Activated CD4-positive, alpha-beta T cell treated with anti-CD3 and anti-CD28 coated beads for 48 hours (primary cell): ENCODE results near the gene CRTC3.
"Not testable (repeated sequence)": the region's sequence is repeated elsewhere in the genome, so short reads cannot be mapped to it uniquely, and the experiment has no call there.

Experiments used
- DNase-seq: peaks from one replicate; pipeline ENCODE4 v3.0.0-alpha.2; 2020

CRTC3 gene

DNA sequence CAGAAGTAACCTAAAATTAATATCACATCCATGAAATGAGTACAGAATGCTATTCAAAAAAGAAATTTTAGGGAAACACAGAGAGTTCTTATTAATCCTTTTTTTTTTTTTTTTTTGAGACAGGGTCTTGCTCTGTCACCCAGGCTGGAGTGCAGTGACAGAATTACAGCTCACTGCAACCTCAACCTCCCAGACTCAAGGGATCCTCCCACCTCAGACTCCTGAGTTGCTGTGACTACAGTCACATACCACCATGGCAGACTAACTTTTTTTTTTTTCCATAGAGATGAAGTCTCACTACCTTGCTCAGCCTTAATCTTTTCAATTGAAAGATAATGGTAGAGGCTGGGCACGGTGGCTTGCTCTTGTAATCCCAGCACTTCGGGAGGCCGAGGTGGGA is 6.3 kb upstream of the CRTC3 start:
- DNase-seq, result no peak

DNA sequence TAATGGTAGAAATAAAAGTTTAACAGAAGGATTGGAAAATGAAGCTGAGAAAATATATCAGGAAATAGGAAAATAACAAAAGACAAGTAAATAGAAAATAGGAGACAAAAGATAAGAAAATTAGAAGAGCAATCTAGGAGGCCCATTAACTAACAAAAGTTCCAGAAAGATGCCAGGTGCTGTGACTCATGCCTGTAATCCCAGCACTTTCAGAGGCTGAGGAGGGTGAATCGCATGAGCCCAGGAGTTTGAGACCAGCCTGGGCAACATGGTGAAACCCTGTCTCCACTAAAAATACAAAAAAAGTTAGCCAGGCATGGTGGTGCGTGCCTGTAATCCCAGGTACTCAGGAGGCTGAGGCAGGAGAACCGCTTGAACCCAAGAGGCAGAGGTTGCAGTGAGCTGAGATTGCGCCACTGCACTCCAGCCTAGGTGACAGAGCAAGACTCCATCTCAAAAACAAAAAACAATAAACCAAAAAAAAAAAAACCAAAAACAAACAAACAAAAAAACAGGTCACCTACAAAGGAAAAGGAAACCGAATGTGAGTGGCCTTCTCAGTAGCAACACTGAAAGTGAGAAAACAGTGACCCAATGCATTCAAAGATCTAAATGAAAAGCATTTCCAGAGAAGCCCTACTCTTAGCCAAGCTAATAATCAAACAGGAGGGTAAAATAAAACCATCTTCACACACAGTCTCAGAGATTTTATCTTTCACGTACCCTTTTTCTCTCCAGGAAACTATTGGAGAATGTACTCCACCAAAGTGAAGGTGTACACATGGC is 5.5 kb upstream of the CRTC3 start:
- DNase-seq, result not testable (repeated sequence)

DNA sequence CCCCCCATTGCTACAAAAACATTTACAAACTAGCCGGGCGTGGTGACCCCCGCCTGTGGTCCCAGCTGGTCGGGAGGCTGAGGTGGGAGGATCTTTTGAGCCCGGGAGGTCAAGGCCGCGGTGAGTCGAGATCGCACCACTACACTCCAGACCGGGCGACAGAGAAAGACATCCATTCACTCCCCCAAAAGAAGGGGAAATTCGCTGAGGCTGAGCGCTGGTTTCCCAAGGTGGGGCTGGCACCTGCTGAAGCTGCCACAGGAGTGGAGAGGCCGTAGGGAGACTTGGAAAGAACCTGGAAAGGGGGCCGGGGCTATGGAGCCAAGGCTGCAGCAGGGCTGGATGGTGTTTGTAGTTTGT is 732 bp upstream of the CRTC3 start:
- DNase-seq, result no peak

DNA sequence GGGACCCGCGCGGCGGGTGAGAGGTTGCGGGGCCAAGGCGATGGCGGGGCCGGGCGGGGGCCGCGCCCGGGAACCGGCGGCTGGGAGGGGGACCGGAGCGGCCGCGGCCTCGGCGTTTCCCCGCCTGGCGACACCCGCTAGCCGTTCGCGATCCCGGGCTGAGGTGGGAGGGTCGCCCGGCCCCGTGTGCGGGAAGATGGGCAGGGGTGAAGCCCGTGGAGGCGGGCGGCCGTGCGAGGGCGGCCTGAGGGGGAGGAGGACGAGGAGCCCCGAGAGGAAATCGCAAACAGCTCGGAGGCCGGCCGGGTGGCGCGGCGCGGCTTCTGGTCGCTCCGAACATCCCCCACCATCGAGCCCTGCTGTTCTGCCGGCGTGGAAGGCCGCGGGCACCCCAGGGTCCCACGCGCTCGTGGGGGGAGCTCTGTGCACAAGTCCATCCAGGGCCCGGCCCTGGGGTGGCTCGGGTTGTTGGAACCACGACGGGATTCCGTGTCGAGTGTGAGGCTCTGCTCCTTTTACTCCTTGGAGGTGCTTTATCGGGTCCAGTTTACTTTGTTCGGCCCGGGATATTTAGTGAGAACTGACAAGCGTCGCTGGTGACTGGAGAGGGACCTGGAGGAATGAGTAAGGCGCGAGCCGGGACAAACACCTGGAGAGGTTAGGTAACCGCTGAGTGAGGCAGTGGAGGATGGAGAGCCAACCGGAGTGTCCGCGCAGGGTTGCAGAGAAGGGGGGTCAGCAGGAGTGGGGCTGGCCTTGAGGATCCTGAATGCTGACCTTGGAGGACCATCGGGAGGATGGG is 728 bp downstream of the CRTC3 start:
- DNase-seq, result peak; percentile 65

DNA sequence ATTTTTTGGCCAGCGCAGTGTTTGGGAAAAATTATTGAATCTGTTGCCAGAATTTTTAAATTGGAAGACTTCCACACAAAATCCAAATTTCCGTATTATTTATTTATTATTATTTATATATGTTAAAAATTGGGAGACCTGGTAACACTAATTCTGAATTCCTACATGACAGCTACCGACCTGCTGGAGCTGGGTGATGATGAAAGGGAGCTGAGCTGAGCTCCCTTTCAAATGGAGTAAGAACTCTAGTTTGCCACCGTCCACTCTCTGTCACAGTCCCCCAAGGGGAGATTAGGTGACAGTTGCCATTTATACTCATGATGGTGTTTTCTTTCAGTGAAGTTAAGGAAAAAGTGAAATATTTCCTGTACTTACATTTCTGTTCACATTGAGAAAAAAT is 1.4 kb downstream of the CRTC3 start:
- no peak for DNase-seq

DNA sequence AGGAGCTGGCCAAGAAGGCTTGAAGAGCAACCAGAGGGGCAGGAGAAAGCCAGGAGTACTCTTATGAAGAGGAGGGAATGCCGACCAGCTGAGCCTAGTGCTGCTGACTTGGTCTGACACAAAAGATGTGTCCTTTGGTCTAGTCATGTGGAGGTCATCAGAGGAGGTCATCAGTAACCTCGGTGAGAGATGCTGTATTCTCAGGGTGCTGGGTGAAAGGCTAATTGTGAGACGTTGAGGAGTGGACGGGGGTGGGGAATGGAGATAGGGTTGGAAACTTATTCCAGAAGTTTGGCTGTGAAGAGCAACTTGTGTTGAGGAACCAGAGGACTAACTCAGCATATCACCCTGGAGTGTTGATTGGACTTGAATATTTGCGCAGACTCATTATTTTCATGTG is 5.5 kb downstream of the CRTC3 start:
- no peak for DNase-seq

DNA sequence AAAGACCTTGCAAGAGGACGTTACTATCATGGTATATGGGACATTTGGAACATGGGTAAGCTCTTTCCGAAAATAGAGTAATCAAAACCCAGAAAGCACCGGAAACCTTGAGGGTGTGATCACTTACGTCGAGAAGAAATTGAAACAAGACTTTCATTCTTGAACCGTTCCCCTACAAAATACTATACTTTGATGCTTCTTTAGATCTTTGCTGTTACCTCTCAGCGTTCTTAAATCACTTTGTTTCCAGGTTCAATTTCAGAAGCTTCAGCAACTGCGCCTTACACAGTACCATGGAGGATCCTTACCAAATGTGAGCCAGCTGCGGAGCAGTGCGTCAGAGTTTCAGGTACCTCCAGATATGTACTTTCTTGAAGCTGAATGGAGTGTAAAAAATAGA is 10.1 kb downstream of the CRTC3 start:
- DNase-seq, result peak; percentile 61

DNA sequence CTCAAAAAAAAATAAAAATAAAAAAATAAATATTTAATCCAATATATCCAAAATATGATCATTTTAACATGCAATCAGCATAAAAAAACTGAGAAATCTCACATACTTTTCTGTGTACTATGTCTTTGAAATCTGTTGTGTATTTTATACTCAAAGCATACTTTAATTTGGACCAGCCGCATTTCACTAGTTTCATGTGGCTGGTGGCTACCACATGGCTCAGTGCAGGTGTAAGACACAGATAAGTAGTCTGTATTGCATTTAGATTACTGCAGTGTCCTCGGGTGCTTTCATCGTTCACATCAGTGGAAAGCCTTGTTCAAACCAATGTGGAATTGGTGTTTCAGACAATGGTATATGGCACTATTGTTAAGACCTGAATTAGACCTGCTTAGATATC is 11.0 kb downstream of the CRTC3 start:
- no peak for DNase-seq

DNA sequence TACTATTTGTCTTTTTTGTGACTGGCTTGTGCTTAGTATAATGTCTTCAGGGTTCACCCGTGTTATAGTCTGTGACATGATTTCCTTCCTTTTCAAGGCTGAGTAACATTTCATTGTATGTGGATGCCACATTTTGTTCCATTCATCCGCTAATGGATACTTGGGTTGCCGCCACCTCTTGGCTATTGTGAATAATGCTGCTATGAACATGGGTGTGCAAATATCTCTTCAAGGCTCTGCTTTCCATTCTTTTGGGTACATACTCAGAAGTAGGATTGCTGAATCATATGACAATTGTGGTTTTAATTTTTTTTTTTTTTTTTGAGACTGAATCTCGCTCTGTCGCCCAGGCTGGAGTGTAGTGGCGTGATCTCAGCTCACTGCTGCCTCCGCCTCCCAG is 15.4 kb downstream of the CRTC3 start:
- peak; percentile 39 for DNase-seq

DNA sequence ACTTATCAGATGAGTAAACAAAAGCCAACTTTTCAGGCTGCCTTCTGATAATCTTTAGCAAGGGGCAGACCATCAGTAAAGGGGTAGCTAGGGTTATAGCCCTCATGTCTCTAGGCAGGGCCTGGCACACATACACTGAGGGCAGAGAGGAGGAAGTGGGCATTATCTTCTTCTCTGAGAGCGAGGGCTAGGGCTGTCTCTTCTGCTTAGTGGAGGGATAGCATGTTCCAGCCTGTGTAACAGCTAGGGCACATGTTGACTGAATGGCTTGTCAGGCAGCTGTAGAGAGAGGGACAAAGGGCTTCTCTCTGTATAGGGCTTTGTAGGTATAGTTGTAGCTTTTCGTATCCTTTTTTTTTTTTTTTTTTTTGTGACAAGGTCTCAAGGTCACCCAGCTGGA is 17.8 kb downstream of the CRTC3 start:
- DNase-seq, result no peak

DNA sequence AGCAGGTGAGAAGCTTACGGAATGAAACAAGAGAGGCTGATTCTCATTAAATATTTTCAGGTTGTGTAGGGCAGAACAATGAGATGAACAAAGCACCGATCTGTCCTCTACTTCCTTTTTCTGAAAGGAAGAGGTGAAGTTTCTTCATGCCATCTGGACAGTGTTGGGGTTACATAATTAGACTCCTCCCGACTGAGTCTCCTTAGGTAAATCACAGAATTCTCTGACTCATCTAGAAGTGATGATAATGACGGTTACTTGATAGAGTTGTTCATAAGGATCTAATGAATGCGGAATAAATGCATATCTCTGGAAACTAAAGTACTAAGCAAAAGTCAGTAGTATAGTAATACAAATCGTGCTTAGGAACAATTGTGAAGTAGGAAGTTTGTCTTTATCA is 21.2 kb downstream of the CRTC3 start:
- no peak for DNase-seq

DNA sequence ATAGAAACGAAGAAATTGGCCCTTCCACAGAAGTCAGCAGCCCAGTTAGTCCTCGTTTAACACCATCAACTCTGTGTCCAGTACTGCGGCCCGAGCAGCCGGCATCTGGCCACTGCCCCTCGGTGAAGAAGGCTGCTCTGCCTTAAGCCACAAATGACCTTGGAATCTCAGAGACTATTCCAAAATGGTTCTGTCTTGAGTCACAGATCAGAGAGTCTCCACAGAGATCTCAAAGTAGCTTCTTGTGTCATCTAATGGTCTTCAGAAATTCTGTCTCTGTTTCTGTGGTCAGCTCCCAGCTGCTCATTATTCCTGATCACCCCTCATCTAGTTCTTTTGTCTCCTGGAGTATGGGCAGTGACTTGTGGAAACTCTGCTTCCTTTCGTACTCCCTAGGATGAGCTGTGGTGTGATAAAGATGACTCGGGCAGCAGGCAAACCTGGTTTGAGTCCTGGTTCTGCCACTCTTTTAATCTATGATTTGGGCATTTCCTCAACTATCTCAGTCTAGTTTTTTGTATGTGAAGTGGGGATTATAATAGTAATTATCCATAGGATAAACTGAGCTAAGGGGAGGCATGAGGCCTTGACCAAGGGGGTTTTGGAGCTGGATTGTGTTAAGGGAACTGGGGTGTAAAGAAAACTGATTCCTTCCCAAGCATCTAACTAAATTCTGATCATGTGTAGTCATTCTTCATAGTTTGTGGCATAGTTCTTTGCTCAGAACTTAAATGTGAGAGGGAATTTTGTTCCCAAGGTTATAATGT is 22.6 kb downstream of the CRTC3 start:
- DNase-seq, result no peak

DNA sequence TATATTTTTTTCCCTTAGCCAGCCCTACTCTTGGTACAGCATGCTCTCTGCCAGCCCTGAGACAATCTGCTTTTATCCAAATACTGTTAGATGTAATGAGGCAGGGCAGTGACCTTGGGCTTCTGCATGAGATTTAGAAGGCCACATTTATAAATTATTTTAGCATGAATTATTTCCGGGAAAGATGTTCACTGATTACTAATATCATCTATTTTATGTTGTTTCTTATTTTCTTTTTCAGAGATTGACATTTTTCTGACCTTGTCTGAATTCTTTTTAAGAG is 23.1 kb downstream of the CRTC3 start:
- DNase-seq, result no peak

DNA sequence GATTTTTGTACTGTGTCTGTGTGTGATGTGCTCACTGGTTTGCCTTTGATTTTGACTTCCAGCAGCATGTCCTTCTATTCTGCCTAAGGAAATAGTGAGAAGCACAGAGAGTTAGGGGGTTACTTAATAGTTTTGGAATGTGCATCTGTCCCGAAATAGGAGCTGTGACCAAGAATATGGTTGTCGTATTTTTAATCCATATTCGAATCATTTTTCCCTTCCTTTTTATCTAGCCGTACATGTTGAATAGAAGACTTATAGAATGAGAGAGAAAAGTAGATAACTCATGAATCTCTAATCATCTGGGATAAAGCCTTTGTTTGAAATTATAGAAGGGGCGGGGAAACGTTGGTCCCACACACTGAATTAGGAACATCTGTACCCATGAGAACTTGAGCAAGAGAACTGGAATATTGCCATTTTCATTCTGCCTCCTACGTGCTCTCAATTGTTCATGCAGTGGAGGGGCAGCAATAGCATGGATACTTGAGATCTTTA is 23.6 kb downstream of the CRTC3 start:
- DNase-seq, result no peak

DNA sequence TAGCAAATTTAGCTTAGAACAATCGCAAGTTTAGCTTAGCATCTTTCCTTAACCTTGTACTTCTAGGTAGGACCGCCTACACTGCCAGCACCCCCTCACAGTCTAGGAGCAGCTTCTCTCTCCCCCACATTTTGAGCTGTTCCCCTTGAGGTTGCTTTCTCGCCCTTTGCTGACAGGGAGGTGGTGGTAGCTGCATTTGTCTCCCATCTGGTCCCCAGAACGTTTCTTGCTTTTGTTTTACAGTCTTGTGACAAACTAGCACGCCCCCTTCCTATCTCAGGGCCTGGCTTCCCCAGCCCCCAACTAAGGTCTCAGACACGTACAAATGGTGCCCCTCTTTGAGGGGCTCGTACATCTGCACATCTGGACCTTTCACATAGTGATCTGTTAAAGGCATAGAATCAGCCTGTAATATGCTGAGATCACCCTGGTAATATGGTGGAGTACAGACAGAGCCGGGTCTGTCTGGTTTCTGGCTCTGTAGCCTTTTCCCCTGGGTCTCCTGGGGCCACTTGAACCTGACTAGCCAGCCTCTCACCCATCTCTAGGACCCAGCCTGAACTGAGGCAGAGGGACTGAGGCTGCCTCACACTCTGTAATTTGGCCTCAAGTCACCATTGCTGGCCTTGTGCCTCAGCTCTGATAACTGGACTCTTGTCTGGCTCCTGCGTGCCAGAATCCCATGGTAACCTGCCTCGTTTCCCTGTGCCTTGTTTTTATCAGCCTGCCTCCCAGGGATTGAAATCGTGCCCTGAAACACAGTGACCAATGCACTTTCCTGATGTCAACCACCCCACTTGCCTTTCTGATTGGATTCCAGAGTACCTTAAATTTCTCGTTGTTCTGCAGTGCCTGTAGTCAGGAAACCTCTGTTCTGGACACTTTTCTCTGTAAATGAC is 27.7 kb downstream of the CRTC3 start:
- DNase-seq, result no peak

DNA sequence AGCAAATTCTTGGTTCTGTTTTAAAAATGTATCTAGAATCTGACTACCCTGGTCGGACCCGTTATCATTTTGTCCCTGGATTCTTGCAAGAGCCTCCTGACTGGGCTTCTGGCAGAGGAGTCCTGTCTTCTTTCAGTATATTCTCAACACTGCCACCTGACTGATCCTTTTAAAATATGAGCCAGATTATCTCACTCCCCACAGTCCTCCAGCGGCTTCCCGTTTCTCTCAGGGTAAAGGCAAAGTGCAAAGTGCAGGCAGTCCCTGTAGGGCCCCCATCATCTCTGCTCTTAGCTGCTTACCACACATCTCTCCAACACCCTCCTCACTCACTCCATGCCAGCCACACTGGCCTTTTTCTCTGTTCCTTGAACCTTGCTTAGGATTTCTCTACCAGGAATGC is 28.4 kb downstream of the CRTC3 start:
- DNase-seq, result no peak

DNA sequence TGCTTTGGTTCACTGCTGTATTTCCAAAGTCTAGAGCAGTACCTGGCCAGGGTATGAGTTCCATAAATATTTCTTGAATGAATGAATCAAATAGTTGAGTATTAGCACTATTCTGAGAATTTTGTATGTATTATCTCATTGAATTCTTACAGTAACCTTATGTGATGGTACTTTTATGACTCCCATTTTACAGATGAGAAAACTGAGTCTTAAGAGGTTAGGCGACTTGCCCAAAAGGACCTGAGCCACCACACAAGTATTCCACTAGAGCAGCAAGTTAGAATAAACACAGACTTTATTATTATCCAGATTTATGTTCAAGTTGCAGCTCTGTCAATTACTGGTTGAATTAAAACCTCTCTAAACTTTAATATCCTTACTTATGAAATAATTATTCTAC is 29.4 kb downstream of the CRTC3 start:
- no peak for DNase-seq

DNA sequence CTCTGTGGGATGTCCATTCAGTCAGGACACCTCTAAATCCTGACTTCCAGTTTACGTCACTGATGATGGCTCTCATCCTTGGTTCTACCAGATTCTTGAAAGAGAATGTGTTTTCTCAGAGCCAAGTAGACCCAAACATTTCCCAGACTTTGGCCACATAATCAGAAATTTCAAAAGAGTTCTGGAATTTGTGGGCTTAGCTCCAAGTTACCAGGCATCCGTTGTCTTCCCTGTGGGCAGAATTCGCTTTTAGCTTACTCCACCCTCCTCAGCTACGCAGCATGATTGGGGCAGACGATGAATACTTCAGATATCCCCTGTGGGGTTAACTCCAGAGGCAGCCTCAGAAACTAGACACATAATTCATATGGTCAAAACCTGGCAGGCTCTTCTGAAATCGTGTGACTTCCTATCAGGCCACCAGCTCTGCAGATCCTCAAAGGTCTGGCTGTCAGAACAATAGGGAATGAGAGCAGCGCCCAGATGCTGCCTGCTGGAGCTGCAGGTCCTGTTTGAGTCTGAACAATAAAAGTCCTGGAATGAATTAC is 30.6 kb downstream of the CRTC3 start:
- no peak for DNase-seq

DNA sequence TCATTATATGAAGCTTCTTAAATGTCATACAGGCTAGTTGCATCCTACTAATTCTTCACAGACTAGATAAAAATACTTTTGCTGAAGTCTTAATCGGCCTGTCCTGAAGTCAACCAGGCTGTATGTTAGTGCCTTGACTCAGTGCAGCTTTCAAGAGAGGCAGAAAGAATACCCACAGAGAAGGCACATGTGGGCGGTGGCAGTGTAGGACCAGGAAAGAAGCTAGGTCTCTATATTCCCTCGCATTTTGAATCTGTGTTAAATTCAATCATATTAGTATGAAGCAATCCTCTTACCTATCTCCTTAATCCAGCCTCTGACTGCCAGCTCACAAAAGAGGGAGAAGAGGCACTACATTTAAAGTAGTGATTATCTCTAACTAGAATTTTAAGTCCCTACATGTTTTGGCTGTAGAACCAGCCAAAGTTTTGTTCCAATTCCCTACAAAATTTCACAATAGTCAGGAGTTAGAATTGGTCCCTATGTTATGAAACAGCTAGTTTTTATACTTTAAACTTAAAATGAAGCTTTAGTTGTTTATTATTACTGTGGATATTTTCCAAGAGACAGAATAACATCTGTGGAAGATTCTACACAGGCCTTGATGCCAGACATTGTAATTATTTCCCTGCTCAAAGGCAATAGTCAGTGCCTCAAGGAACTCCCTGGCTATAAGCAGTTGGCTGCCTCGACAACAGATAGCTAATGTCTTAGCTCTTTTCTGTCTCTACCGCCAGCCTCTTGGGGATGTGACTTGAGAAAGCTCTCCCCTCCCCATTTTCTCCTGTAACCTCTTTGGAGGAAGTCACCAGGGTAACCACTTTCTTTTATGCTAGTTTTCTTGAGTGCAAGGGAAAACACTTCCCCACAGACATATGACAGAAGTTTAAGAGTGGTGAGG is 31.9 kb downstream of the CRTC3 start:
- peak; percentile 26 for DNase-seq

DNA sequence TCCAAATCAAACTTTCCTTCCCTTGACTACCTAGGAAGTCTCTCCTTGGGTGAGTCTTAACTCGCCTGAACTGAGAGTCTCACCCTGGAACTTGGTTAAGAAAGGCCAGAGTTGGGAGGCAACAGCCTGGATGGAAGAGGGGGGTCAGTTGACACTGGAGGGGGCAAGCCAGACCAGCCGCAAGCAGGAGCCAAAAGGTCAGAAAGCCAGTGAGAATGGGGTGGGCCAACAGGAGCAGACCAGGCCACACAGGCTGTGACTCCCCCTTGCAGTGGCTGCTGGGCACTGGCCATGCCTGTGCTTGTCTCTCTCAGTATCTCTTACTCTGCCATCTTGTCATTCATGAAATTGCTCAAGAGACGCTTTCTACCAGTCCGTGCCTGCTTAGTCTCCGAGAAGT is 32.9 kb downstream of the CRTC3 start:
- no peak for DNase-seq

DNA sequence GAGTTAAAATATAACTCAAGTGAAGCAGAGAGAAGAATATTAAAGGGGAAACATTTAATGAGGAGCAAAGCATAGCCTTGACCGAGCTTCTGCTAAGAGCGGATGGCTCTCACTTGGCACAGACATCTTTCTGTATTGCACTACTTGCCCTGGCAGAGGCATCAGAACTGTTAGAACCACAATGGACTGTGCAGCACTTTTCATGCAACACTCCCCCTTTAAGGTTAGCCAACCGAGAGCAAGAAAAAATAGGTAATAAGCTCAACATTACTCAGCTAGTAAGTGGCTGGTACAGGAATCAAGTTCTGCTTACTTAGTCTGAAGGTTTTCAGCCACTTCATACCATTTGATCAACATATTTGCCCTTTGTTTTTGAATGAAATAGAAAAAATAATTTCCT is 33.7 kb downstream of the CRTC3 start:
- DNase-seq, result no peak
